ENCODE results near the gene ACKR1.

DNA sequence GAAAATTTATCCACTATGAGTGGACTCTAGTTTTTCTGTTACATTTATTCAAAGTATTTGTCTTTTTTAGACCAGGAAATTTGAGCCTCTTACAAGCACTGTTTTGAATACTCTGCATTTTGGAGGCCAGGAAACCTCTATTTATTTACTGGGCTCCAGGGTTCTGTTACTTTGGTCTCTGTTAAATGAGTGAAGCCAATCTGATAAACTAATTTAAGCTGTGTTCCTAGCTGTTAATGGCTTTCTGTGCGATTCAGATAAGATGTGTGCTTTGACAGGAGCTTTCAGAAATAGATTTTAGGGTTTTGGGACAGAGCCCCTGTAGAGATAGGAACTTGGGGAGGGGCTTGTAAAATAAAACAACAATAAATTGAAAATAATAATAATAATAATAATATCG, 23.9 kb downstream of the ACKR1 start:
- TF ChIP-seq EZH2 (IDR thresholded peaks at IDR 0.05; ENCODE audit: borderline replicate concordance, low read depth, low read length, severe bottlenecking), result no peak
- TF ChIP-seq, protein P1, sequence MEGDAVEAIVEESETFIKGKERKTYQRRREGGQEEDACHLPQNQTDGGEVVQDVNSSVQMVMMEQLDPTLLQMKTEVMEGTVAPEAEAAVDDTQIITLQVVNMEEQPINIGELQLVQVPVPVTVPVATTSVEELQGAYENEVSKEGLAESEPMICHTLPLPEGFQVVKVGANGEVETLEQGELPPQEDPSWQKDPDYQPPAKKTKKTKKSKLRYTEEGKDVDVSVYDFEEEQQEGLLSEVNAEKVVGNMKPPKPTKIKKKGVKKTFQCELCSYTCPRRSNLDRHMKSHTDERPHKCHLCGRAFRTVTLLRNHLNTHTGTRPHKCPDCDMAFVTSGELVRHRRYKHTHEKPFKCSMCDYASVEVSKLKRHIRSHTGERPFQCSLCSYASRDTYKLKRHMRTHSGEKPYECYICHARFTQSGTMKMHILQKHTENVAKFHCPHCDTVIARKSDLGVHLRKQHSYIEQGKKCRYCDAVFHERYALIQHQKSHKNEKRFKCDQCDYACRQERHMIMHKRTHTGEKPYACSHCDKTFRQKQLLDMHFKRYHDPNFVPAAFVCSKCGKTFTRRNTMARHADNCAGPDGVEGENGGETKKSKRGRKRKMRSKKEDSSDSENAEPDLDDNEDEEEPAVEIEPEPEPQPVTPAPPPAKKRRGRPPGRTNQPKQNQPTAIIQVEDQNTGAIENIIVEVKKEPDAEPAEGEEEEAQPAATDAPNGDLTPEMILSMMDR (IDR thresholded peaks at IDR 0.05; ENCODE audit: extremely low read depth in 1 of 2, insufficient read depth in 1 of 2, low read depth in 1 of 2, low read length in 2 of 2), result no peak
- TF ChIP-seq POLR2A (IDR thresholded peaks at IDR 0.05; ENCODE audit: low read depth, low read length), result no peak
- no peak for TF ChIP-seq POLR2AphosphoS5 (IDR thresholded peaks at IDR 0.05; ENCODE audit: insufficient read depth, low read depth, low read length)

Measured in endothelial cell of umbilical vein (primary cell).